A673 (cell line): ENCODE results near the gene PPRC1. TPM values are rescaled to one million over a fixed set of nuclear protein-coding genes. Genes with fewer than 3 reads are reported as not detected.

Source experiments
- BruUV-seq: library from RNA; stranded (reverse); fragments of 400-500 nt; replicated peaks from 2 replicates; lab custom pipeline; 2021; lab: Mats Ljungman, UMichigan
- CTCF ChIA-PET: fragments of 300-600 bp; sonication (Branson Sonifier 250); formaldehyde crosslinking; loops from one replicate; lab custom pipeline; 2022; ENCODE audit warnings: antibody characterized with exemption; lab: Charles Lee
- POLR2A ChIA-PET: fragments of 300-600 bp; sonication (Branson Sonifier 250); formaldehyde crosslinking; loops from one replicate; lab custom pipeline; 2022; ENCODE audit warnings: antibody characterized with exemption; ENCODE audit not compliant: low non-redundant PET; lab: Charles Lee
- DNase-seq: peaks from one replicate; pipeline ENCODE4 v3.0.0-alpha.2; 2015; ENCODE audit warnings: low spot score
- H3K27ac ChIP-seq: fragments of 200-600 bp; sonication (generic); 2 replicates; pipeline ENCODE4 v1.5.1; 2016; ENCODE audit warnings: mixed run types, low read depth, mild to moderate bottlenecking, mixed read lengths, antibody characterized with exemption, low read length; ENCODE audit not compliant: poor library complexity, severe bottlenecking
- H3K27me3 ChIP-seq: fragments of 200-600 bp; sonication (generic); replicated peaks from 2 replicates; pipeline ENCODE4 v1.6.1; 2017; ENCODE audit warnings: mixed run types, low read depth, mild to moderate bottlenecking, mixed read lengths, antibody characterized with exemption, low read length; ENCODE audit not compliant: insufficient read depth, poor library complexity
- H3K36me3 ChIP-seq: fragments of 200-600 bp; sonication (generic); 2 replicates; pipeline ENCODE4 v1.6.1; 2016; ENCODE audit warnings: mixed run types, mild to moderate bottlenecking, mixed read lengths, antibody characterized with exemption, low read length; ENCODE audit not compliant: insufficient read depth, poor library complexity, severe bottlenecking
- H3K4me1 ChIP-seq: fragments of 200-600 bp; sonication (generic); 2 replicates; pipeline ENCODE4 v1.6.1; 2017; ENCODE audit warnings: mixed run types, mild to moderate bottlenecking, mixed read lengths, antibody characterized with exemption, low read length; ENCODE audit not compliant: insufficient read depth, poor library complexity, severe bottlenecking
- H3K4me3 ChIP-seq: fragments of 200-600 bp; sonication (generic); 2 replicates; pipeline ENCODE4 v1.5.1; 2016; ENCODE audit warnings: low read depth, mixed run types, mild to moderate bottlenecking, mixed read lengths, low read length; ENCODE audit not compliant: poor library complexity, severe bottlenecking
- H3K9me3 ChIP-seq: fragments of 200-600 bp; sonication (generic); 2 replicates; pipeline ENCODE4 v1.6.1; 2016; ENCODE audit warnings: mixed run types, low read depth, mild to moderate bottlenecking, mixed read lengths, antibody characterized with exemption, low read length; ENCODE audit not compliant: poor library complexity, severe bottlenecking
- EZH2 ChIP-seq: fragments of 200-600 bp; sonication (generic); IDR thresholded peaks from 2 replicates; pipeline ENCODE4 v1.6.1; 2017; ENCODE audit warnings: borderline replicate concordance, low read depth, mild to moderate bottlenecking, mixed read lengths, antibody characterized with exemption, low read length; ENCODE audit not compliant: poor library complexity, severe bottlenecking
- intact Hi-C: fragments of 100-400 bp; cut with micrococcal nuclease; formaldehyde crosslinking; loops from one replicate; pipeline ENCODE4 v1.10.0; 2022; ENCODE audit not compliant: unreplicated experiment
- total RNA-seq: library from RNA; stranded (reverse); gene quantifications from 2 replicates; pipeline ENCODE4 v1.2.3, GENCODE V29; 2021
- TF ChIP-seq, protein P1 (sequence below): fragments of 300-800, 200-600 bp; sonication (generic); conservative IDR thresholded peaks from 2 replicates; pipeline ENCODE4 v1.5.1; 2017; ENCODE audit warnings: low read depth, mild to moderate bottlenecking, antibody characterized with exemption, low read length, moderate library complexity, mixed read lengths

PPRC1 gene
- total RNA-seq, 1 experiment from 2014 or later: 103 TPM

DNA sequence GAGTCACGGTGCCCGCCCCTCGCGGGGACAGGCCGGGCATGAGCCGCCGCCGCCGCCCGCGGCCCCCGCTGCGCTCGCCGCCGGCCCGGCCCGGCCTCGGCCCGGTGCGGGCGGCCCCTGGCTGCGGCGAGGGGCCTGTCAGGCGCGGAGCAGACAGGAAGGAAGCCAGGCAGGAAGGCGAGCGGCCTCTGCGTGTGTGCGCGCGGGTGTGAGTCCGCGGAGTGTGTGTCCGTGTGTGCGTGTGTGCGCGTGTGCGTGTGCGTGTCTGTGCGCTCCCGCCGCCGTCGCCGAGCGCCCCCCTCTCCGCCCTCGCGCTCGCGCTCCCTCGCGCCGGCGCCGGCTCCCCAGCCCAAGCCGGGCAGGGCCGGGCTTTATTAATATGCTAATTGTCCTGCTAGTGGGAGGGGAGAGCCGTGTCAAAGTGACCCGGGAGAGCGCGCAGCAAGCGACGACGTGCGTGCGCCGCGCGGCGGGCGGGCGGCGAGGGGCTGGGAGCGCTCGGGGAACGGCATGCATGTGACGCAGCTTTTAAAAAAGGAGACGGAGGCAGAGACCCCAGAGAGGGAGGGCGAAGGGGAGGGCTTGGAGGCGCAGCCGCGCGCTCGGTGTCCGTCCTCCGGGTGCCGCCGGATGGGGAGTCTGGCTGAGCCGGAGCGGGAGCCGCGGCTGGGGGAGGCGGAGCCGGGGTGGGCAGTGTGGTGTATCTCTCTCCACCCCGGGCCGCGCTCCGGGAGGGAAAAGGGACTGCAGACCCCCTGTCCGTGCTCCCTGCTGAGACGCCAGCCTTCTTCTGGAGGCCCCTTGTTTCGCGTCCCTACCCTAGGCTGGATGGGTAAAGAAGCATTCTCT, 12.5 kb upstream of the PPRC1 start, which contains the start of gene LDB1:
Gene LDB1 (minus strand): TSS at position 227 of the 849 bp plus-strand sequence. CDS start 258 bp downstream, outside the sequence.
- ChIA-PET CTCF (no interaction called here), POLR2A (interaction anchor here (0.6 kb wide), 1 partner anchor 14 kb away, joined by 3 read pairs; no protein-coding TSS in a partner anchor)
- Histone ChIP-seq H3K4me3 (peak within 1 kb of the TSS; percentile 76), H3K9me3 (no peaks in the 10 kb centered on the region), H3K27ac (peak within 1 kb of the TSS; percentile 81), H3K27me3 (no peaks in the 10 kb centered on the region), H3K4me1 (peaks cover 57% of the 10 kb centered on the region), H3K36me3 (no peaks in the 10 kb centered on the region)
- TF ChIP-seq EZH2: no peak
- TF ChIP-seq, protein P1, sequence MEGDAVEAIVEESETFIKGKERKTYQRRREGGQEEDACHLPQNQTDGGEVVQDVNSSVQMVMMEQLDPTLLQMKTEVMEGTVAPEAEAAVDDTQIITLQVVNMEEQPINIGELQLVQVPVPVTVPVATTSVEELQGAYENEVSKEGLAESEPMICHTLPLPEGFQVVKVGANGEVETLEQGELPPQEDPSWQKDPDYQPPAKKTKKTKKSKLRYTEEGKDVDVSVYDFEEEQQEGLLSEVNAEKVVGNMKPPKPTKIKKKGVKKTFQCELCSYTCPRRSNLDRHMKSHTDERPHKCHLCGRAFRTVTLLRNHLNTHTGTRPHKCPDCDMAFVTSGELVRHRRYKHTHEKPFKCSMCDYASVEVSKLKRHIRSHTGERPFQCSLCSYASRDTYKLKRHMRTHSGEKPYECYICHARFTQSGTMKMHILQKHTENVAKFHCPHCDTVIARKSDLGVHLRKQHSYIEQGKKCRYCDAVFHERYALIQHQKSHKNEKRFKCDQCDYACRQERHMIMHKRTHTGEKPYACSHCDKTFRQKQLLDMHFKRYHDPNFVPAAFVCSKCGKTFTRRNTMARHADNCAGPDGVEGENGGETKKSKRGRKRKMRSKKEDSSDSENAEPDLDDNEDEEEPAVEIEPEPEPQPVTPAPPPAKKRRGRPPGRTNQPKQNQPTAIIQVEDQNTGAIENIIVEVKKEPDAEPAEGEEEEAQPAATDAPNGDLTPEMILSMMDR: no peak
- intact Hi-C loops: no loop called here
- peak; percentile 92 for DNase-seq
- BruUV-seq: no TSS peak

DNA sequence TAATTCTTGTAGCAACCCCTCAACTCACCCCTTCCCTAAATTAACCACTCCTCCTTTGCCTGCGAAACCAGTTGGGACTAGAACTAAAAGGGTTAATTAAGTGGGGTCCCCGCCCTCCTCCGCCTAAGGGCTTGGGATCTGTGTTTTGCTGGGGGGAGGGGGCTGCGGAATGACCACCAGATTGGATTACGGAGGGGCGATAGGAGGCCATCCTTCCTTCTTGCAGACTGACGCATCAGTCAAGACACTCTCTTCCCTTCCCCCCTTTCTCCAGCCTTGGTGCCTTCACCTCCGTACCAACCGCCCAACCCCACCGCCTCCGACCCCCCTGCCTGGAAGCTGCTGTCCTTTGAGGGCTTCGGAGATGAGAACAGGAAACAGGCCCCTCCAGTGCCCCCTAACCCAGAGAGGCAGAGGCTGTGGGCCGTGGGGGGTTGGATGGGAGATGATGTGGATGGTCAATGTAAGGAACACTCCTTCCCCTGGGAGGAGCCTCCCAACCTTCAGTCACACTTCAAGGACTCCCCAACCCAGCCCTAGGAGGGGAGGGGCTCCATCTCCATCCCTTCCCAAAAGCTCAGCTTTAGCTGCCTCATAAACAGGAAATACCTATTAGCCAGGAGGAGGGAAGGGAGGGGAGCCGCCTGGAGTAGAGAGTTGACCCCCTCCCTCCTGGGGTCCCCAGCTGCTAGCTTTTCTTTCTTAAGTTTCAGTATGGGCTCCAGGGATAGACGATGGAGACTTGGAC, 11.7 kb upstream of the PPRC1 start:
- Histone ChIP-seq H3K27me3 (no peaks in the 10 kb centered on the region), H3K36me3 (no peaks in the 10 kb centered on the region), H3K9me3 (no peaks in the 10 kb centered on the region), H3K27ac (peak overlapping the region; percentile 81), H3K4me1 (peaks cover 49% of the 10 kb centered on the region), H3K4me3 (peak overlapping the region; percentile 76)
- TF ChIP-seq EZH2: no peak
- TF ChIP-seq, protein P1: no peak
- POLR2A ChIA-PET: no interaction called here
- DNase-seq: peak; percentile 87
- CTCF ChIA-PET: no interaction called here
- intact Hi-C loops: loop anchor here (1.0 kb wide), 1 partner anchor 11 kb away; no protein-coding TSS in a partner anchor
- BruUV-seq: no TSS peak

DNA sequence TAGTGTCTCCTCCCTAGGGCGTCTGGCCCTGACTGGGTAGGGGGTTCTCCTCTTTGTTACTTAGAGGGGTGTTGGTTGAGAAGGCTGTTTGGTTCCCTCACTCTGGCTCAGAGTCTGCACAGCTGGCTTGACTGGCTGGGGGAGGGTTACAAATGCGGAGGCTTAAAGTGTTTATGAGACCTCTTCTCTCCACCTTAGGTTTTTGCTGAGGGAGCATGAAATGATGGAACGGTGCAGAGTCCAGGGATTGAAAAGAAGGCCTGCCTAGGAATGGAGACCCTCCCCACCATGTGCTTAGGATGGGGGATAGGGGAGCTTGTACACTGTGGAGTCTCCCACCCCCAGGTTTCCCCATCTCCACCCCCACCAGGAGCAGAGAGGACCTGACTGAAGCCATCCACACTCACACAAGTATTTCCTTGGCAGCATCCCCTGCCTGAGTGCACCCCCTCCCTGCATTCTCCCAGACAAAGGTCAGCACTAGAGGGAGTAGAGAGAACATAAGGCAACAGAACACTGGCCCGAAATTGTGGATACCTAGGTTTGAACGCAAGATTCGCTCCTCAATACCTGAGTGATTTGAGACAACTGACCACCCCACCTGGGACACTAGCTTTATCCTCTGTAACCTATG, 11.0 kb upstream of the PPRC1 start:
- Histone ChIP-seq H3K4me3 (peak overlapping the region; percentile 76), H3K9me3 (no peaks in the 10 kb centered on the region), H3K27ac (peak overlapping the region; percentile 55), H3K27me3 (no peaks in the 10 kb centered on the region), H3K36me3 (no peaks in the 10 kb centered on the region), H3K4me1 (peaks cover 42% of the 10 kb centered on the region)
- ChIA-PET CTCF (no interaction called here), POLR2A (no interaction called here)
- BruUV-seq: no TSS peak
- intact Hi-C loops: loop anchor here (1.0 kb wide), 1 partner anchor 10 kb away; no protein-coding TSS in a partner anchor
- DNase-seq: no peak
- TF ChIP-seq, protein P1: no peak
- TF ChIP-seq EZH2: no peak
